HL-60 (cell line): ENCODE results near the gene PPM1H.

Experiments used
- CTCF ChIP-seq: IDR thresholded peaks from one replicate; pipeline ENCODE4 v1.5.1; 2011; ENCODE audit warnings: low read length, control low read depth, inconsistent platforms; ENCODE audit not compliant: insufficient read depth
- GABPA ChIP-seq: IDR thresholded peaks from 2 replicates; pipeline ENCODE4 v1.6.1; 2012; ENCODE audit warnings: low read depth
- POLR2AphosphoS5 ChIP-seq: IDR thresholded peaks from 2 replicates; pipeline ENCODE4 v1.6.1; 2012; ENCODE audit warnings: low read depth
- REST ChIP-seq: IDR thresholded peaks from 2 replicates; pipeline ENCODE4 v1.6.1; 2012; ENCODE audit warnings: low read depth; ENCODE audit not compliant: insufficient replicate concordance

GRCh38 chr12:62739266-62740015 is 195.5 kb downstream of the PPM1H start:
- no peak for TF ChIP-seq CTCF
- no peak for TF ChIP-seq POLR2AphosphoS5
- no peak for TF ChIP-seq REST
- no peak for TF ChIP-seq GABPA
